Activated CD8-positive, alpha-beta T cell treated with anti-CD3 and anti-CD28 coated beads, Interleukin-2, amount 10 ng/mL, durations not matched to agents 7 days and 5 days (primary cell): ENCODE data around the gene IL17RD. TPM values are rescaled to one million over a fixed set of nuclear protein-coding genes. Genes with fewer than 3 reads are reported as not detected.

Experiments
- ATAC-seq: fragments of 150-1000 bp; cut with Tn5 transposase; one replicate; pipeline ENCODE4 v1.10.0; 2021; ENCODE audit warnings: moderate library complexity
- CTCF ChIA-PET: fragments of 350-600 bp; sonication (Branson Sonifier 250); formaldehyde crosslinking; loops from one replicate; lab custom pipeline; 2021; ENCODE audit warnings: antibody characterized with exemption; lab: Charles Lee
- POLR2A ChIA-PET: fragments of 350-600 bp; sonication (Branson Sonifier 250); formaldehyde crosslinking; loops from one replicate; lab custom pipeline; 2021; ENCODE audit warnings: antibody characterized with exemption; lab: Charles Lee
- DNase-seq: peaks from one replicate; pipeline ENCODE4 v3.0.0-alpha.2; 2020
- H3K27ac Mint-ChIP-seq: one replicate; pipeline ENCODE4 v1.8.0; 2021; ENCODE audit warnings: mild to moderate bottlenecking, mixed read lengths
- H3K27me3 Mint-ChIP-seq: one replicate; pipeline ENCODE4 v1.8.0; 2021; ENCODE audit warnings: low read depth, mixed read lengths
- H3K36me3 Mint-ChIP-seq: one replicate; pipeline ENCODE4 v1.8.0; 2021; ENCODE audit warnings: low read depth, mixed read lengths
- H3K4me1 Mint-ChIP-seq: one replicate; pipeline ENCODE4 v1.8.0; 2021; ENCODE audit warnings: low read depth, mixed read lengths
- H3K4me3 Mint-ChIP-seq: one replicate; pipeline ENCODE4 v1.8.0; 2021; ENCODE audit warnings: mild to moderate bottlenecking, mixed read lengths
- H3K9me3 Mint-ChIP-seq: one replicate; pipeline ENCODE4 v1.8.0; 2022; ENCODE audit warnings: mixed read lengths; ENCODE audit not compliant: insufficient read depth
- total RNA-seq, 2 experiments: library from RNA; stranded (reverse); gene quantifications; one replicate each; pipeline ENCODE4 v1.2.3, GENCODE V29; 2021

The IL17RD gene
- not detected for total RNA-seq

- CTCF ChIA-PET = no interaction called here
Observed at GRCh38 chr3:57164657-57165573, at the start of gene IL17RD. Gene IL17RD, minus strand, starts transcription at chr3:57165353. Its CDS starts 67 bp downstream, at chr3:57165286.

GRCh38 chr3:57206423-57206822 is 41.3 kb upstream of the IL17RD start:
- no peaks in the 10 kb centered on the region for H3K27me3 Mint-ChIP-seq
- H3K27ac Mint-ChIP-seq = no peak overlapping the region
- no peak overlapping the region for H3K4me3 Mint-ChIP-seq
- no peak for DNase-seq
- no peaks in the 10 kb centered on the region for H3K36me3 Mint-ChIP-seq
- H3K9me3 Mint-ChIP-seq = no peaks in the 10 kb centered on the region
- CTCF ChIA-PET = no interaction called here
- POLR2A ChIA-PET = no interaction called here
- no peaks in the 10 kb centered on the region for H3K4me1 Mint-ChIP-seq
- no peak for ATAC-seq

More at GRCh38 chr3:57164657-57165573, at the start of gene IL17RD:
- Mint-ChIP-seq H3K4me1 (peaks cover 9% of the 10 kb centered on the region), H3K4me3 (peak within 1 kb of the TSS; percentile 63), H3K27me3 (peaks cover 72% of the 10 kb centered on the region), H3K9me3 (no peaks in the 10 kb centered on the region), H3K36me3 (no peaks in the 10 kb centered on the region), H3K27ac (no peak within 1 kb of the TSS)
- ATAC-seq = peak; percentile 58
- DNase-seq = peak; percentile 66
- POLR2A ChIA-PET = no interaction called here

GRCh38 chr3:57199895-57200297 is 34.7 kb upstream of the IL17RD start, which contains the start of gene HESX1:
Gene HESX1, minus strand, starts transcription at chr3:57199978. Its CDS starts 60 bp downstream, at chr3:57199918.
- H3K4me1 Mint-ChIP-seq = no peaks in the 10 kb centered on the region

GRCh38 chr3:57194641-57195040 is 29.5 kb upstream of the IL17RD start:
- H3K27me3 Mint-ChIP-seq = peaks cover 17% of the 10 kb centered on the region
- ATAC-seq = no peak
- no peaks in the 10 kb centered on the region for H3K9me3 Mint-ChIP-seq
- DNase-seq = no peak
- POLR2A ChIA-PET = no interaction called here
- H3K36me3 Mint-ChIP-seq = no peaks in the 10 kb centered on the region
- no peak overlapping the region for H3K4me3 Mint-ChIP-seq
- no peaks in the 10 kb centered on the region for H3K4me1 Mint-ChIP-seq
- H3K27ac Mint-ChIP-seq = no peak overlapping the region
- CTCF ChIA-PET = no interaction called here

More at GRCh38 chr3:57199895-57200297, 34.7 kb upstream of the IL17RD start, which contains the start of gene HESX1:
- Mint-ChIP-seq H3K9me3 (no peaks in the 10 kb centered on the region), H3K36me3 (no peaks in the 10 kb centered on the region), H3K27ac (no peak within 1 kb of the TSS), H3K27me3 (peaks cover 4% of the 10 kb centered on the region), H3K4me3 (no peak within 1 kb of the TSS)
- DNase-seq (no peak), ATAC-seq (no peak)
- ChIA-PET POLR2A (no interaction called here), CTCF (no interaction called here)

- peaks cover 17% of the 10 kb centered on the region for H3K27me3 Mint-ChIP-seq
- H3K4me3 Mint-ChIP-seq = no peak overlapping the region
- CTCF ChIA-PET = no interaction called here
- no peak for DNase-seq
- no peaks in the 10 kb centered on the region for H3K36me3 Mint-ChIP-seq
- H3K27ac Mint-ChIP-seq = no peak overlapping the region
- ATAC-seq = no peak
- no peaks in the 10 kb centered on the region for H3K9me3 Mint-ChIP-seq
- POLR2A ChIA-PET = no interaction called here
- no peaks in the 10 kb centered on the region for H3K4me1 Mint-ChIP-seq
Observed at GRCh38 chr3:57192028-57192427, 26.9 kb upstream of the IL17RD start.

GRCh38 chr3:57184526-57184925 is 19.4 kb upstream of the IL17RD start:
- ChIA-PET POLR2A (no interaction called here), CTCF (interaction anchor here (0.9 to 1.1 kb wide), 2 partner anchors 13 to 15 kb away, joined by 3 read pairs; no protein-coding TSS in a partner anchor)
- Mint-ChIP-seq H3K27ac (no peak overlapping the region), H3K36me3 (no peaks in the 10 kb centered on the region), H3K4me3 (no peak overlapping the region), H3K27me3 (peaks cover 6% of the 10 kb centered on the region), H3K4me1 (no peaks in the 10 kb centered on the region), H3K9me3 (no peaks in the 10 kb centered on the region)
- ATAC-seq (no peak), DNase-seq (no peak)

- no peak for ATAC-seq
- Mint-ChIP-seq H3K27me3 (peaks cover 14% of the 10 kb centered on the region), H3K4me3 (no peak overlapping the region), H3K4me1 (no peaks in the 10 kb centered on the region), H3K36me3 (no peaks in the 10 kb centered on the region), H3K9me3 (no peaks in the 10 kb centered on the region), H3K27ac (no peak overlapping the region)
- CTCF ChIA-PET = interaction anchor here (0.7 to 1.8 kb wide), 6 partner anchors 10 to 401 kb away, joined by 3 to 9 read pairs (median 4); no protein-coding TSS in a partner anchor
- DNase-seq = no peak
- POLR2A ChIA-PET = no interaction called here
Observed at GRCh38 chr3:57179580-57180410, 14.6 kb upstream of the IL17RD start.

- no peak overlapping the region for H3K27ac Mint-ChIP-seq
- H3K9me3 Mint-ChIP-seq = no peaks in the 10 kb centered on the region
- no peaks in the 10 kb centered on the region for H3K4me1 Mint-ChIP-seq
- CTCF ChIA-PET = no interaction called here
- H3K36me3 Mint-ChIP-seq = no peaks in the 10 kb centered on the region
- POLR2A ChIA-PET = no interaction called here
- H3K4me3 Mint-ChIP-seq = no peak overlapping the region
- DNase-seq (no peak), ATAC-seq (no peak)
- peaks cover 20% of the 10 kb centered on the region for H3K27me3 Mint-ChIP-seq
Observed at GRCh38 chr3:57176045-57176444, 10.9 kb upstream of the IL17RD start.

- peaks cover 27% of the 10 kb centered on the region for H3K27me3 Mint-ChIP-seq
Observed at GRCh38 chr3:57173687-57174086, 8.5 kb upstream of the IL17RD start.

GRCh38 chr3:57170946-57171345 is 5.8 kb upstream of the IL17RD start:
- Mint-ChIP-seq H3K27me3 (peaks cover 49% of the 10 kb centered on the region), H3K4me1 (peaks cover 4% of the 10 kb centered on the region), H3K27ac (no peak overlapping the region), H3K36me3 (no peaks in the 10 kb centered on the region), H3K4me3 (no peak overlapping the region), H3K9me3 (no peaks in the 10 kb centered on the region)
- CTCF ChIA-PET = interaction anchor here (0.6 to 3.4 kb wide), 18 partner anchors 8 to 494 kb away, joined by 3 to 22 read pairs (median 4); partner anchors contain the start of gene APPL1
- no peak for ATAC-seq
- DNase-seq = no peak
- POLR2A ChIA-PET = no interaction called here

More at GRCh38 chr3:57173687-57174086, 8.5 kb upstream of the IL17RD start:
- H3K4me1 Mint-ChIP-seq = peaks cover 4% of the 10 kb centered on the region
- CTCF ChIA-PET = no interaction called here
- DNase-seq (no peak), ATAC-seq (no peak)
- H3K36me3 Mint-ChIP-seq = no peaks in the 10 kb centered on the region
- H3K27ac Mint-ChIP-seq = no peak overlapping the region
- no peaks in the 10 kb centered on the region for H3K9me3 Mint-ChIP-seq
- POLR2A ChIA-PET = interaction anchor here (0.7 kb wide), 1 partner anchor 157 kb away, joined by 3 read pairs; no protein-coding TSS in a partner anchor
- no peak overlapping the region for H3K4me3 Mint-ChIP-seq

GRCh38 chr3:57169872-57170623 is 4.9 kb upstream of the IL17RD start:
- ChIA-PET POLR2A (no interaction called here), CTCF (interaction anchor here (0.5 to 3.4 kb wide), 28 partner anchors 9 to 552 kb away, joined by 3 to 22 read pairs (median 3); partner anchors contain the start of gene APPL1)

More at GRCh38 chr3:57169872-57170623, 4.9 kb upstream of the IL17RD start:
- ATAC-seq (peak; percentile 87), DNase-seq (peak; percentile 74)
- peaks cover 4% of the 10 kb centered on the region for H3K4me1 Mint-ChIP-seq
- H3K27ac Mint-ChIP-seq = no peak overlapping the region
- peaks cover 53% of the 10 kb centered on the region for H3K27me3 Mint-ChIP-seq
- peak overlapping the region; percentile 61 for H3K4me3 Mint-ChIP-seq
- H3K9me3 Mint-ChIP-seq = no peaks in the 10 kb centered on the region
- H3K36me3 Mint-ChIP-seq = no peaks in the 10 kb centered on the region
